ENCODE measurements around the gene RTN4R. TPM values are rescaled to one million over a fixed set of nuclear protein-coding genes. Genes with fewer than 3 reads are reported as not detected.

RTN4R gene
- total and polyA plus RNA-seq, 9 of the 15 experiments (the other 6 are each of a cell fraction or from before 2014, with no cell fraction given), result 0.04 to 2.8 (median 1.4) TPM; not detected in 3

DNA sequence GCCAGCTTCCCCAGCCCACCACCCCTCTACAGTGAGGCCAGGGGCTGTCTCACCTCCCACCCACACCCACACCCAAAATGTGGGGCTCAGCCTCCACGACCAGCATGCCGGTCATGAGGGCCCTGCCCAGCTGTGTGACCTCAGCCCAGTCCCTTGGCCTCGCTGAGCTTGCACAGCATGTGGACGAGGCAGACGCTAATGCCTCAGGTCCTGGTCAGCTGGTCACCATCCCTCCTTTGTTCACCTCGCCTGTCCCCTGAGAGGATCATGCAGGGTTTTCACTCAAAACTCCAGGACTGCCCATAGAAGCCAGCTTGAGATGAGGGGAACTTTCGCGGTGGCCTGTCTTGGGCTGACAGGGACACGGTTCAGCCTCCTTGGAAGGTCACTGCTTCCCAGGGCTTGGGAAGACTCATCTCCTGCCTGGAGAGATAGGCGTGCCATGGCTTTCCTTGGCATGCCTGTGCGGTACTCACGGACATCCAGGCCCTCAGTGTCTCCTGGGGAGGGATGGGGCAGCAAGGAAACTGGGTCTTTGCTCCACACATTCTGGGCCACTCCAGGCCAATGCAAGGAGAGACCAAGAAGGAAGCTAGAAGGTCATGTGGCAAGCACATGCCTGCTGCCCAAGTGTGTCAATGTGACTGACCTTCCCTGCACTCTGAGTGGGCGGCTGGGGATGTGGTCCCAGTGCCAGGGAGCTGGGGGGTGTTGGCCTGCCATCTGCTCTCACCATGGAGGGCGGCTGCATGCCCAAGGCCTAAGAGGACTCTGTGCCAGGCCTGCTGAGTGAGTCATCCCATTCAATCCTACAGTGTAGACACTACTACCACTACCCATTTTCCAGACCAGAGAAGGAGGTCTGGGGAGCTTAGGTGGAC is 3.2 kb upstream of the RTN4R start:
- ChIA-PET CTCF (ENCODE audit: low intra/inter-chr PET ratio) (no interaction called here), POLR2A (interaction anchor here (0.6 to 1.1 kb wide), 7 partner anchors 8 to 587 kb away, joined by 3 to 8 read pairs (median 3); partner anchors contain the start of gene DGCR6L)
- H3K27me3 ChIP-seq (ENCODE audit: control insufficient read depth in 2 of 2, insufficient read depth in 2 of 2, low read length in 2 of 2), result peaks cover 21 to 67% of the 10 kb centered on the region in 2 experiments; a peak in 4 of 5 replicates
- in situ Hi-C loops (cut with MboI) (no loop called here), intact Hi-C loops (cut with micrococcal nuclease) (no loop called here)
- no peak for ATAC-seq
- DNase-seq (ENCODE audit: extremely low read depth in 1 of 4, low spot score in 3 of 4), result no peak
- no peaks in the 10 kb centered on the region for H3K36me3 ChIP-seq (ENCODE audit: control insufficient read depth, insufficient read depth, low read length)
- BruUV-seq (replicated peaks), result no TSS peak
- no peaks in the 10 kb centered on the region for H3K9me3 ChIP-seq (replicated peaks; ENCODE audit: control insufficient read depth, insufficient read depth, low read depth, low read length)
- H3K4me1 ChIP-seq (replicated peaks in 1 of 2; ENCODE audit: control insufficient read depth in 2 of 2, insufficient read depth in 2 of 2, low read length in 2 of 2), result peaks cover 4 to 57% of the 10 kb centered on the region in 2 experiments; a peak in 4 of 5 replicates
- WGBS (ENCODE audit: insufficient coverage, low coverage, missing lambda C conversion rate), result 5% methylated on average over 13 of the region's 14 CpGs
- FAIRE-seq, result no peak
- no peak overlapping the region for H3K4me2 ChIP-seq (ENCODE audit: insufficient read depth, low read length)
- H3K9me1 ChIP-seq (ENCODE audit: control insufficient read depth, insufficient read depth, low read length), result peaks cover 4% of the 10 kb centered on the region
- H4K20me1 ChIP-seq (replicated peaks; ENCODE audit: control insufficient read depth, insufficient read depth, low read length), result peaks cover 45% of the 10 kb centered on the region
- no peak overlapping the region for H3K27ac ChIP-seq (ENCODE audit: extremely low read depth, low read depth, low read length)
- no peaks in the 10 kb centered on the region for H3K79me2 ChIP-seq (ENCODE audit: control insufficient read depth, insufficient read depth, low read length)
- no peak overlapping the region for H3K4me3 ChIP-seq
- no peak overlapping the region for H2AFZ ChIP-seq (ENCODE audit: low read depth, low read length)
- H3K9ac ChIP-seq (ENCODE audit: insufficient read depth in 1 of 2, low read depth in 2 of 2, low read length in 2 of 2), result peak overlapping the region in 1 of 2 experiments; percentile 51; a peak in 1 of 4 replicates
- TF ChIP-seq ETS2 (tag; IDR thresholded peaks at IDR 0.05; ENCODE audit: borderline replicate concordance, poor library complexity, severe bottlenecking) (no peak), ZNF347 (CRISPR knock-in tag; IDR thresholded peaks at IDR 0.05; ENCODE audit: low read depth) (0 out of 2 replicates have a peak, but pooled peaks have one; percentile 20), NR4A1 (CRISPR knock-in tag; IDR thresholded peaks at IDR 0.05) (peak; percentile 20; the same call in 1 of the 2 replicates), NR4A1 (tag; IDR thresholded peaks at IDR 0.05) (no peak), ELF4 (CRISPR knock-in tag; IDR thresholded peaks at IDR 0.05) (0 out of 2 replicates have a peak, but pooled peaks have one; percentile 36), JUNB (CRISPR knock-in tag; conservative IDR thresholded peaks at IDR 0.05) (0 out of 2 replicates have a peak, but pooled peaks have one; percentile 2), ZBTB17 (CRISPR knock-in tag; IDR thresholded peaks at IDR 0.05) (0 out of 2 replicates have a peak, but pooled peaks have one; percentile 30), ZNF143 (CRISPR knock-in tag; IDR thresholded peaks at IDR 0.05) (peak; percentile 43; the same call in 1 of the 2 replicates)
- TF ChIP-seq, protein P1, sequence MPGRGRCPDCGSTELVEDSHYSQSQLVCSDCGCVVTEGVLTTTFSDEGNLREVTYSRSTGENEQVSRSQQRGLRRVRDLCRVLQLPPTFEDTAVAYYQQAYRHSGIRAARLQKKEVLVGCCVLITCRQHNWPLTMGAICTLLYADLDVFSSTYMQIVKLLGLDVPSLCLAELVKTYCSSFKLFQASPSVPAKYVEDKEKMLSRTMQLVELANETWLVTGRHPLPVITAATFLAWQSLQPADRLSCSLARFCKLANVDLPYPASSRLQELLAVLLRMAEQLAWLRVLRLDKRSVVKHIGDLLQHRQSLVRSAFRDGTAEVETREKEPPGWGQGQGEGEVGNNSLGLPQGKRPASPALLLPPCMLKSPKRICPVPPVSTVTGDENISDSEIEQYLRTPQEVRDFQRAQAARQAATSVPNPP (IDR thresholded peaks at IDR 0.05; ENCODE audit: borderline replicate concordance, insufficient read depth, insufficient read length), result no peak
- TF ChIP-seq, protein P2, sequence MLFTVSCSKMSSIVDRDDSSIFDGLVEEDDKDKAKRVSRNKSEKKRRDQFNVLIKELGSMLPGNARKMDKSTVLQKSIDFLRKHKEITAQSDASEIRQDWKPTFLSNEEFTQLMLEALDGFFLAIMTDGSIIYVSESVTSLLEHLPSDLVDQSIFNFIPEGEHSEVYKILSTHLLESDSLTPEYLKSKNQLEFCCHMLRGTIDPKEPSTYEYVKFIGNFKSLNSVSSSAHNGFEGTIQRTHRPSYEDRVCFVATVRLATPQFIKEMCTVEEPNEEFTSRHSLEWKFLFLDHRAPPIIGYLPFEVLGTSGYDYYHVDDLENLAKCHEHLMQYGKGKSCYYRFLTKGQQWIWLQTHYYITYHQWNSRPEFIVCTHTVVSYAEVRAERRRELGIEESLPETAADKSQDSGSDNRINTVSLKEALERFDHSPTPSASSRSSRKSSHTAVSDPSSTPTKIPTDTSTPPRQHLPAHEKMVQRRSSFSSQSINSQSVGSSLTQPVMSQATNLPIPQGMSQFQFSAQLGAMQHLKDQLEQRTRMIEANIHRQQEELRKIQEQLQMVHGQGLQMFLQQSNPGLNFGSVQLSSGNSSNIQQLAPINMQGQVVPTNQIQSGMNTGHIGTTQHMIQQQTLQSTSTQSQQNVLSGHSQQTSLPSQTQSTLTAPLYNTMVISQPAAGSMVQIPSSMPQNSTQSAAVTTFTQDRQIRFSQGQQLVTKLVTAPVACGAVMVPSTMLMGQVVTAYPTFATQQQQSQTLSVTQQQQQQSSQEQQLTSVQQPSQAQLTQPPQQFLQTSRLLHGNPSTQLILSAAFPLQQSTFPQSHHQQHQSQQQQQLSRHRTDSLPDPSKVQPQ (CRISPR knock-in tag; IDR thresholded peaks at IDR 0.05; ENCODE audit: borderline replicate concordance), result 0 out of 2 replicates have a peak, but pooled peaks have one; percentile 16
- TF ChIP-seq, protein P3, sequence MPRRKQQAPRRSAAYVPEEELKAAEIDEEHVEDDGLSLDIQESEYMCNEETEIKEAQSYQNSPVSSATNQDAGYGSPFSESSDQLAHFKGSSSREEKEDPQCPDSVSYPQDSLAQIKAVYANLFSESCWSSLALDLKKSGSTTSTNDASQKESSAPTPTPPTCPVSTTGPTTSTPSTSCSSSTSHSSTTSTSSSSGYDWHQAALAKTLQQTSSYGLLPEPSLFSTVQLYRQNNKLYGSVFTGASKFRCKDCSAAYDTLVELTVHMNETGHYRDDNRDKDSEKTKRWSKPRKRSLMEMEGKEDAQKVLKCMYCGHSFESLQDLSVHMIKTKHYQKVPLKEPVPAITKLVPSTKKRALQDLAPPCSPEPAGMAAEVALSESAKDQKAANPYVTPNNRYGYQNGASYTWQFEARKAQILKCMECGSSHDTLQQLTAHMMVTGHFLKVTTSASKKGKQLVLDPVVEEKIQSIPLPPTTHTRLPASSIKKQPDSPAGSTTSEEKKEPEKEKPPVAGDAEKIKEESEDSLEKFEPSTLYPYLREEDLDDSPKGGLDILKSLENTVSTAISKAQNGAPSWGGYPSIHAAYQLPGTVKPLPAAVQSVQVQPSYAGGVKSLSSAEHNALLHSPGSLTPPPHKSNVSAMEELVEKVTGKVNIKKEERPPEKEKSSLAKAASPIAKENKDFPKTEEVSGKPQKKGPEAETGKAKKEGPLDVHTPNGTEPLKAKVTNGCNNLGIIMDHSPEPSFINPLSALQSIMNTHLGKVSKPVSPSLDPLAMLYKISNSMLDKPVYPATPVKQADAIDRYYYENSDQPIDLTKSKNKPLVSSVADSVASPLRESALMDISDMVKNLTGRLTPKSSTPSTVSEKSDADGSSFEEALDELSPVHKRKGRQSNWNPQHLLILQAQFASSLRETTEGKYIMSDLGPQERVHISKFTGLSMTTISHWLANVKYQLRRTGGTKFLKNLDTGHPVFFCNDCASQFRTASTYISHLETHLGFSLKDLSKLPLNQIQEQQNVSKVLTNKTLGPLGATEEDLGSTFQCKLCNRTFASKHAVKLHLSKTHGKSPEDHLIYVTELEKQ (CRISPR knock-in tag; IDR thresholded peaks at IDR 0.05), result 0 out of 2 replicates have a peak, but pooled peaks have one; percentile 17
- TF ChIP-seq, protein P4, sequence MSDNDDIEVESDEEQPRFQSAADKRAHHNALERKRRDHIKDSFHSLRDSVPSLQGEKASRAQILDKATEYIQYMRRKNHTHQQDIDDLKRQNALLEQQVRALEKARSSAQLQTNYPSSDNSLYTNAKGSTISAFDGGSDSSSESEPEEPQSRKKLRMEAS (CRISPR knock-in tag; IDR thresholded peaks at IDR 0.05), result peak; percentile 61

All from K562 (cell line).